K562 (cell line): ENCODE measurements around the gene PTPN11. TPM values are rescaled to one million over a fixed set of nuclear protein-coding genes. Genes with fewer than 3 reads are reported as not detected.

Experiments used
- ATF1 ChIP-seq, 2 experiments: fragments of 450-650 bp in 1 of 2; IDR thresholded peaks; 2 replicates each; pipeline ENCODE4 v1.6.1; 2016; ENCODE audit warnings: missing compliant biosample characterization in 1 of 2, missing genetic modification characterization in 1 of 2
- C11orf30 ChIP-seq: fragments of 450-650 bp; IDR thresholded peaks from 2 replicates; pipeline ENCODE4 v1.6.1; 2016; ENCODE audit warnings: low read depth, mild to moderate bottlenecking
- IRF9 ChIP-seq: fragments of 450-650 bp; IDR thresholded peaks from 2 replicates; pipeline ENCODE4 v1.6.1; 2016; ENCODE audit warnings: missing biosample characterization, missing genetic modification characterization
- MNT ChIP-seq, 2 experiments: fragments of 450-650 bp; conservative IDR thresholded peaks; 2 replicates each; pipeline ENCODE4 v1.6.1; 2017; ENCODE audit warnings: mild to moderate bottlenecking in 2 of 2, moderate library complexity in 2 of 2
- NR2C2 ChIP-seq, 2 experiments: fragments of 200-800 bp in 1 of 2; sonication (Bioruptor generic) in 1 of 2; sonication (generic) in 1 of 2; formaldehyde crosslinking in 1 of 2; IDR thresholded peaks; 2 replicates each; pipeline versions ENCODE4 v1.6.1 to v1.8.0; 2016 to 2022; ENCODE audit warnings: mild to moderate bottlenecking in 1 of 2, missing compliant biosample characterization in 1 of 2, missing genetic modification characterization in 1 of 2, missing genetic modification reagents in 1 of 2
- NR4A1 ChIP-seq, 2 experiments: fragments of 250-450 bp in 1 of 2; fragments of 450-650 bp in 1 of 2; sonication (Bioruptor Pico) in 1 of 2; IDR thresholded peaks; 2 replicates each; pipeline versions ENCODE4 v1.4.0 to v1.6.1; 2016 to 2020; ENCODE audit warnings: mild to moderate bottlenecking in 2 of 2, missing compliant biosample characterization in 1 of 2, missing genetic modification characterization in 1 of 2, moderate library complexity in 1 of 2
- NRF1 ChIP-seq, 2 experiments: fragments of 450-650 bp; IDR thresholded peaks in 1 of 2; conservative IDR thresholded peaks in 1 of 2; 2 replicates each; pipeline ENCODE4 v1.6.1; 2014; ENCODE audit warnings: mild to moderate bottlenecking in 2 of 2
- PHTF2 ChIP-seq: fragments of 250-450 bp; sonication (Bioruptor Pico); IDR thresholded peaks from 2 replicates; pipeline ENCODE4 v1.5.0; 2021; ENCODE audit warnings: mild to moderate bottlenecking
- POU5F1 ChIP-seq: fragments of 150-350 bp; IDR thresholded peaks from 2 replicates; pipeline ENCODE4 v1.6.1; 2014; ENCODE audit warnings: borderline replicate concordance, low read length, low read depth, mild to moderate bottlenecking; ENCODE audit not compliant: partially characterized antibody
- RAD21 ChIP-seq, 2 experiments: fragments of 250-450 bp in 1 of 2; fragments of 450-650 bp in 1 of 2; sonication (Bioruptor Pico) in 1 of 2; formaldehyde crosslinking in 1 of 2; IDR thresholded peaks in 1 of 2; conservative IDR thresholded peaks in 1 of 2; 2 replicates each; pipeline versions ENCODE4 v1.4.0 to v1.8.0; 2020 to 2022; ENCODE audit warnings: mild to moderate bottlenecking in 2 of 2, moderate library complexity in 1 of 2
- RNF2 ChIP-seq: sonication (generic); IDR thresholded peaks from 2 replicates; pipeline ENCODE4 v1.6.1; 2016
- SETDB1 ChIP-seq: IDR thresholded peaks from one replicate; pipeline ENCODE4 v1.6.1; 2012; ENCODE audit warnings: low read length, control low read depth, inconsistent platforms
- ZNF3 ChIP-seq: fragments of 250-450 bp; sonication (Bioruptor Pico); IDR thresholded peaks from 2 replicates; pipeline ENCODE4 v1.5.0; 2021; ENCODE audit warnings: mild to moderate bottlenecking, moderate library complexity
- ZNF318 ChIP-seq, 2 experiments: fragments of 450-650 bp; IDR thresholded peaks; 2 replicates each; pipeline ENCODE4 v1.6.1; 2016; ENCODE audit warnings: mild to moderate bottlenecking in 2 of 2, borderline replicate concordance in 1 of 2, low read depth in 1 of 2, moderate library complexity in 1 of 2
- ZNF347 ChIP-seq: fragments of 450-650 bp; formaldehyde crosslinking; IDR thresholded peaks from 2 replicates; pipeline ENCODE4 v1.4.0; 2020; ENCODE audit warnings: low read depth, mild to moderate bottlenecking, moderate library complexity
- ZNF586 ChIP-seq: fragments of 450-650 bp; formaldehyde crosslinking; conservative IDR thresholded peaks from 2 replicates; pipeline ENCODE4 v1.4.0; 2020; ENCODE audit warnings: mild to moderate bottlenecking, moderate library complexity
- polyA plus RNA-seq, 8 experiments: library from polyadenylated mRNA; depleted of rRNA in 4 of 8; stranded (reverse) in 5 of 8; unstranded in 3 of 8; fragments of >200 nt; fragmentation: Nextera tagmentation in 2 of 8; fragmentation: Illumina TruSeq in 1 of 8; extraction: Ambion mirVana in 2 of 8; extraction: Trizol in 1 of 8; gene quantifications; 2 replicates each; pipeline versions ENCODE4 v1.2.1 to v1.2.3, GENCODE V29; 2011 to 2014; ENCODE audit warnings: inconsistent platforms in 1 of 8, missing spikeins in 1 of 8
- total RNA-seq, 7 experiments: library from RNA; depleted of rRNA in 6 of 7; stranded (reverse); fragments of >200 nt in 6 of 7; fragmentation: Illumina TruSeq in 2 of 7; extraction: Trizol in 2 of 7; gene quantifications; 2 replicates each; pipeline versions ENCODE4 v1.2.1 to v1.2.3, GENCODE V29; 2011 to 2021; ENCODE audit warnings: low replicate concordance in 1 of 7

Gene PTPN11
- total and polyA plus RNA-seq, 9 of the 15 experiments (the other 6 are each of a cell fraction or from before 2014, with no cell fraction given) = 22.5 to 126 (median 79.7) TPM

GRCh38 chr12:112555621-112556233 lies 137.0 kb downstream of the PTPN11 start (continued):
- TF ChIP-seq ZNF318 (IDR thresholded peaks at IDR 0.05; ENCODE audit: borderline replicate concordance in 1 of 2, low read depth in 1 of 2) (no peak), NRF1 (conservative IDR thresholded peaks at IDR 0.05 in 1 of 2, IDR thresholded peaks at IDR 0.05 in 1 of 2) (peak; percentile 92 to 93), ZNF586 (CRISPR knock-in tag) (no peak), C11orf30 (peak; percentile 79), SETDB1 (no peak), PHTF2 (CRISPR knock-in tag) (no peak), NR4A1 (CRISPR knock-in tag; IDR thresholded peaks at IDR 0.05) (no peak), NR4A1 (tag; IDR thresholded peaks at IDR 0.05) (no peak), RAD21 (CRISPR knock-in tag; conservative IDR thresholded peaks at IDR 0.05 in 1 of 2, IDR thresholded peaks at IDR 0.05 in 1 of 2) (peak in 1 of 2 experiments; percentile 15; a peak in 1 of 4 replicates), ZNF3 (CRISPR knock-in tag) (no peak), RNF2 (no peak), NR2C2 (CRISPR knock-in tag; IDR thresholded peaks at IDR 0.05) (no peak), NR2C2 (tag; IDR thresholded peaks at IDR 0.05) (no peak), MNT (conservative IDR thresholded peaks at IDR 0.05) (0 out of 4 replicates have a peak, but pooled peaks of 1 of the 2 experiments have one; percentile 23), IRF9 (tag) (no peak), POU5F1 (no peak), ATF1 (CRISPR knock-in tag; IDR thresholded peaks at IDR 0.05) (no peak), ATF1 (tag; IDR thresholded peaks at IDR 0.05) (peak; percentile 95), ZNF347 (CRISPR knock-in tag) (no peak)
